Measurements from ENCODE around the gene CEP70.

CEP70 gene

GRCh38 chr3:138477801-138478200 lies 116.3 kb downstream of the CEP70 start:
- no peaks in the 10 kb centered on the region for H3K36me3 ChIP-seq (ENCODE audit: insufficient read depth, low read length)
- H3K4me1 ChIP-seq (ENCODE audit: insufficient read depth, low read length), result no peaks in the 10 kb centered on the region
- no peaks in the 10 kb centered on the region for H3K9me3 ChIP-seq (ENCODE audit: low read length)
- H3K27me3 ChIP-seq (ENCODE audit: control insufficient read depth in 1 of 2, insufficient read depth in 2 of 2, low read length in 2 of 2), result no peaks in the 10 kb centered on the region
- H3K9ac ChIP-seq (ENCODE audit: low read length), result no peak overlapping the region
- H3K27ac ChIP-seq (ENCODE audit: low read depth, low read length), result no peak overlapping the region
- no peak overlapping the region for H3K4me3 ChIP-seq (ENCODE audit: low read depth in 1 of 2, low read length in 2 of 2)

- Histone ChIP-seq H3K4me1 (ENCODE audit: insufficient read depth, low read length) (no peaks in the 10 kb centered on the region), H3K4me3 (ENCODE audit: low read depth in 1 of 2, low read length in 2 of 2) (no peak overlapping the region), H3K36me3 (ENCODE audit: insufficient read depth, low read length) (no peaks in the 10 kb centered on the region), H3K27me3 (ENCODE audit: control insufficient read depth in 1 of 2, insufficient read depth in 2 of 2, low read length in 2 of 2) (no peaks in the 10 kb centered on the region), H3K27ac (ENCODE audit: low read depth, low read length) (no peak overlapping the region), H3K9me3 (ENCODE audit: low read length) (no peaks in the 10 kb centered on the region), H3K9ac (ENCODE audit: low read length) (no peak overlapping the region)
Measured at GRCh38 chr3:138477120-138477519, 116.9 kb downstream of the CEP70 start.

- Histone ChIP-seq H3K36me3 (ENCODE audit: insufficient read depth, low read length) (no peaks in the 10 kb centered on the region), H3K4me1 (ENCODE audit: insufficient read depth, low read length) (no peaks in the 10 kb centered on the region), H3K4me3 (ENCODE audit: low read depth in 1 of 2, low read length in 2 of 2) (no peak overlapping the region), H3K27ac (ENCODE audit: low read depth, low read length) (no peak overlapping the region), H3K9ac (ENCODE audit: low read length) (no peak overlapping the region), H3K9me3 (ENCODE audit: low read length) (no peaks in the 10 kb centered on the region), H3K27me3 (ENCODE audit: control insufficient read depth in 1 of 2, insufficient read depth in 2 of 2, low read length in 2 of 2) (no peaks in the 10 kb centered on the region)
Measured at GRCh38 chr3:138476526-138476925, 117.5 kb downstream of the CEP70 start.

- no peaks in the 10 kb centered on the region for H3K9me3 ChIP-seq (ENCODE audit: low read length)
- H3K27me3 ChIP-seq (ENCODE audit: control insufficient read depth in 1 of 2, insufficient read depth in 2 of 2, low read length in 2 of 2), result no peaks in the 10 kb centered on the region
- no peak overlapping the region for H3K4me3 ChIP-seq (ENCODE audit: low read depth in 1 of 2, low read length in 2 of 2)
- peaks cover 20% of the 10 kb centered on the region for H3K4me1 ChIP-seq (ENCODE audit: insufficient read depth, low read length)
- H3K36me3 ChIP-seq (ENCODE audit: insufficient read depth, low read length), result no peaks in the 10 kb centered on the region
- H3K27ac ChIP-seq (ENCODE audit: low read depth, low read length), result no peak overlapping the region
- H3K9ac ChIP-seq (ENCODE audit: low read length), result no peak overlapping the region
Measured at GRCh38 chr3:138474163-138474562, 119.9 kb downstream of the CEP70 start.

- Histone ChIP-seq H3K4me3 (ENCODE audit: low read depth in 1 of 2, low read length in 2 of 2) (no peak overlapping the region), H3K9ac (ENCODE audit: low read length) (no peak overlapping the region), H3K36me3 (ENCODE audit: insufficient read depth, low read length) (no peaks in the 10 kb centered on the region), H3K4me1 (ENCODE audit: insufficient read depth, low read length) (peaks cover 27% of the 10 kb centered on the region), H3K27me3 (ENCODE audit: control insufficient read depth in 1 of 2, insufficient read depth in 2 of 2, low read length in 2 of 2) (no peaks in the 10 kb centered on the region), H3K27ac (ENCODE audit: low read depth, low read length) (no peak overlapping the region), H3K9me3 (ENCODE audit: low read length) (no peaks in the 10 kb centered on the region)
Measured at GRCh38 chr3:138473391-138473790, 120.7 kb downstream of the CEP70 start.

- no peaks in the 10 kb centered on the region for H3K9me3 ChIP-seq (ENCODE audit: low read length)
- H3K27me3 ChIP-seq (ENCODE audit: control insufficient read depth in 1 of 2, insufficient read depth in 2 of 2, low read length in 2 of 2), result no peaks in the 10 kb centered on the region
- no peak overlapping the region for H3K4me3 ChIP-seq (ENCODE audit: low read depth in 1 of 2, low read length in 2 of 2)
- peaks cover 33% of the 10 kb centered on the region for H3K4me1 ChIP-seq (ENCODE audit: insufficient read depth, low read length)
- H3K27ac ChIP-seq (ENCODE audit: low read depth, low read length), result no peak overlapping the region
- no peak overlapping the region for H3K9ac ChIP-seq (ENCODE audit: low read length)
- H3K36me3 ChIP-seq (ENCODE audit: insufficient read depth, low read length), result no peaks in the 10 kb centered on the region
Measured at GRCh38 chr3:138472141-138472825, 121.8 kb downstream of the CEP70 start.

- peak overlapping the region; percentile 54 for H3K27ac ChIP-seq (ENCODE audit: low read depth, low read length)
- no peaks in the 10 kb centered on the region for H3K9me3 ChIP-seq (ENCODE audit: low read length)
- no peaks in the 10 kb centered on the region for H3K27me3 ChIP-seq (ENCODE audit: control insufficient read depth in 1 of 2, insufficient read depth in 2 of 2, low read length in 2 of 2)
- no peaks in the 10 kb centered on the region for H3K36me3 ChIP-seq (ENCODE audit: insufficient read depth, low read length)
- H3K4me1 ChIP-seq (ENCODE audit: insufficient read depth, low read length), result peaks cover 33% of the 10 kb centered on the region
- H3K9ac ChIP-seq (ENCODE audit: low read length), result no peak overlapping the region
- no peak overlapping the region for H3K4me3 ChIP-seq (ENCODE audit: low read depth in 1 of 2, low read length in 2 of 2)
Measured at GRCh38 chr3:138471481-138471880, 122.6 kb downstream of the CEP70 start.

- H3K27me3 ChIP-seq (ENCODE audit: control insufficient read depth in 1 of 2, insufficient read depth in 2 of 2, low read length in 2 of 2), result no peaks in the 10 kb centered on the region
- peak overlapping the region; percentile 59 for H3K27ac ChIP-seq (ENCODE audit: low read depth, low read length)
- no peaks in the 10 kb centered on the region for H3K9me3 ChIP-seq (ENCODE audit: low read length)
- H3K36me3 ChIP-seq (ENCODE audit: insufficient read depth, low read length), result no peaks in the 10 kb centered on the region
- peaks cover 33% of the 10 kb centered on the region for H3K4me1 ChIP-seq (ENCODE audit: insufficient read depth, low read length)
- no peak overlapping the region for H3K4me3 ChIP-seq (ENCODE audit: low read depth in 1 of 2, low read length in 2 of 2)
- no peak overlapping the region for H3K9ac ChIP-seq (ENCODE audit: low read length)
Measured at GRCh38 chr3:138470687-138471086, 123.4 kb downstream of the CEP70 start.

- H3K36me3 ChIP-seq (ENCODE audit: insufficient read depth, low read length), result no peaks in the 10 kb centered on the region
- no peaks in the 10 kb centered on the region for H3K27me3 ChIP-seq (ENCODE audit: control insufficient read depth in 1 of 2, insufficient read depth in 2 of 2, low read length in 2 of 2)
- H3K4me1 ChIP-seq (ENCODE audit: insufficient read depth, low read length), result peaks cover 33% of the 10 kb centered on the region
- no peak overlapping the region for H3K4me3 ChIP-seq (ENCODE audit: low read depth in 1 of 2, low read length in 2 of 2)
- H3K9me3 ChIP-seq (ENCODE audit: low read length), result no peaks in the 10 kb centered on the region
- H3K9ac ChIP-seq (ENCODE audit: low read length), result no peak overlapping the region
- peak overlapping the region; percentile 59 for H3K27ac ChIP-seq (ENCODE audit: low read depth, low read length)
Measured at GRCh38 chr3:138469874-138470273, 124.2 kb downstream of the CEP70 start.

- H3K9me3 ChIP-seq (ENCODE audit: low read length), result no peaks in the 10 kb centered on the region
- no peaks in the 10 kb centered on the region for H3K27me3 ChIP-seq (ENCODE audit: control insufficient read depth in 1 of 2, insufficient read depth in 2 of 2, low read length in 2 of 2)
- peak overlapping the region; percentile 59 for H3K27ac ChIP-seq (ENCODE audit: low read depth, low read length)
- H3K4me3 ChIP-seq (ENCODE audit: low read depth in 1 of 2, low read length in 2 of 2), result no peak overlapping the region
- no peak overlapping the region for H3K9ac ChIP-seq (ENCODE audit: low read length)
- H3K4me1 ChIP-seq (ENCODE audit: insufficient read depth, low read length), result peaks cover 33% of the 10 kb centered on the region
- no peaks in the 10 kb centered on the region for H3K36me3 ChIP-seq (ENCODE audit: insufficient read depth, low read length)
Measured at GRCh38 chr3:138468886-138469285, 125.2 kb downstream of the CEP70 start.

- Histone ChIP-seq H3K27me3 (ENCODE audit: control insufficient read depth in 1 of 2, insufficient read depth in 2 of 2, low read length in 2 of 2) (no peaks in the 10 kb centered on the region), H3K36me3 (ENCODE audit: insufficient read depth, low read length) (no peaks in the 10 kb centered on the region), H3K9me3 (ENCODE audit: low read length) (no peaks in the 10 kb centered on the region), H3K27ac (ENCODE audit: low read depth, low read length) (no peak overlapping the region), H3K9ac (ENCODE audit: low read length) (no peak overlapping the region), H3K4me3 (ENCODE audit: low read depth in 1 of 2, low read length in 2 of 2) (no peak overlapping the region), H3K4me1 (ENCODE audit: insufficient read depth, low read length) (peaks cover 33% of the 10 kb centered on the region)
Measured at GRCh38 chr3:138468451-138468850, 125.6 kb downstream of the CEP70 start.

GRCh38 chr3:138467931-138468330 lies 126.1 kb downstream of the CEP70 start:
- Histone ChIP-seq H3K9ac (ENCODE audit: low read length) (no peak overlapping the region), H3K36me3 (ENCODE audit: insufficient read depth, low read length) (no peaks in the 10 kb centered on the region), H3K9me3 (ENCODE audit: low read length) (no peaks in the 10 kb centered on the region), H3K27me3 (ENCODE audit: control insufficient read depth in 1 of 2, insufficient read depth in 2 of 2, low read length in 2 of 2) (no peaks in the 10 kb centered on the region), H3K27ac (ENCODE audit: low read depth, low read length) (no peak overlapping the region), H3K4me3 (ENCODE audit: low read depth in 1 of 2, low read length in 2 of 2) (no peak overlapping the region), H3K4me1 (ENCODE audit: insufficient read depth, low read length) (peaks cover 33% of the 10 kb centered on the region)
